ENCODE results near the gene ZNF727. TPM values are rescaled to one million over a fixed set of nuclear protein-coding genes. Genes with fewer than 3 reads are reported as not detected.

Gene ZNF727
- polyA plus RNA-seq, 1 donor = 0.34 TPM

Other genes with a start within 250 kb of the ZNF727 start
- gene ZNF722, start 46.6 kb upstream of the ZNF727 start, polyA plus RNA-seq = not detected
- gene ZNF735, start 161.8 kb downstream of the ZNF727 start, polyA plus RNA-seq = not detected
- gene ZNF679, start 183.0 kb downstream of the ZNF727 start, polyA plus RNA-seq = not detected